Measurements from ENCODE around the gene ELFN1. TPM values are rescaled to one million over a fixed set of nuclear protein-coding genes. Genes with fewer than 3 reads are reported as not detected.

ELFN1 gene
- total and polyA plus RNA-seq, 10 of the 15 experiments (the other 5 are each of a cell fraction or from before 2014, with no cell fraction given), result 0.04 TPM; not detected in 9

- no peak for TF ChIP-seq ATF2 (IDR thresholded peaks at IDR 0.05; ENCODE audit: low read length)
- TF ChIP-seq SREBF1 (IDR thresholded peaks at IDR 0.05; ENCODE audit: low read length), result no peak
- TF ChIP-seq RELA (IDR thresholded peaks at IDR 0.05; ENCODE audit: borderline replicate concordance, partially characterized antibody), result no peak
- no peak for TF ChIP-seq RBBP5 (conservative IDR thresholded peaks at IDR 0.05)
Measured at GRCh38 chr7:1736484-1736817, 66.4 kb downstream of the ELFN1 start (continued).

DNA sequence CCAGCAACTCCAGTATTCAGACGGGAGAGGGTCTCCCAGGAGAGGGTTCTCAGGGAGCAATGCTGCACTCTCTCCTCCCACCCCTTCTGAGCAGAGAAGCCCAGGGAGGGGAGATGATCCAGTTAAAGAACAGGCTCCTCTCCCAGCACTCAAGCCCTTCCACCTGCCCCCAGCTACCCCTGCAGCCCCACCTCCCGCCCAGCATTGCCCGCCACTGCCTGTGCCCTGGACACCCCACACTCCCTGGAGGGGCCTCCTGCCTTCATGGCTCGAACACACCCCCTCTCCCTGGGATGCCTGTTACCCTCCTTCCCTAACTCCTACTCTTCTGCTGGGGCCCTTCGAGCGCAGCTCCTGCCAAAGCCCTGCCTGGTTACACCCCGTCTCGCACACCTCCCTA is 66.8 kb downstream of the ELFN1 start:
- no peak for ATAC-seq
- BruUV-seq (replicated peaks), result no TSS peak
- H3K9me3 ChIP-seq (replicated peaks; ENCODE audit: control insufficient read depth, insufficient read depth, low read length), result no peaks in the 10 kb centered on the region
- SMC1A ChIA-PET (ENCODE audit: uncharacterized antibody, unreplicated experiment), result no interaction called here
- POLR2A ChIA-PET, result no interaction called here
- H4K20me1 ChIP-seq (ENCODE audit: control insufficient read depth, insufficient read depth), result no peaks in the 10 kb centered on the region; the same call in 1 of the 2 replicates
- FAIRE-seq, result no peak
- CTCF ChIA-PET, result no interaction called here
- no peak for DNase-seq (ENCODE audit: low read depth, low spot score)
- H3K27me3 ChIP-seq (replicated peaks in 1 of 2; ENCODE audit: control insufficient read depth in 2 of 2, insufficient read depth in 2 of 2, low read length in 1 of 2), result no peaks in the 10 kb centered on the region; a peak in 2 of 4 replicates
- no peak overlapping the region for H3K27ac ChIP-seq (ENCODE audit: control insufficient read depth, insufficient read depth)
- no peak overlapping the region for H3K4me3 ChIP-seq
- no peaks in the 10 kb centered on the region for H3K36me3 ChIP-seq (ENCODE audit: control insufficient read depth in 2 of 2, insufficient read depth in 2 of 2, low read length in 1 of 2)
- 62% methylated on average over 8 of the region's 8 CpGs for WGBS (ENCODE audit: insufficient coverage, insufficient replicate concordance, low lambda C conversion rate, missing lambda C conversion rate)
- H3K4me1 ChIP-seq (ENCODE audit: control insufficient read depth, insufficient read depth, low read length), result no peaks in the 10 kb centered on the region
- no peaks in the 10 kb centered on the region for H3K79me2 ChIP-seq (ENCODE audit: control insufficient read depth, insufficient read depth, low read length)
- intact Hi-C loops (cut with micrococcal nuclease; ENCODE audit: unreplicated experiment), result no loop called here
- no peak overlapping the region for H3K4me2 ChIP-seq (ENCODE audit: control insufficient read depth, insufficient read depth)
- in situ Hi-C loops (cut with MboI), result no loop called here
- RAD21 ChIA-PET (ENCODE audit: unreplicated experiment), result no interaction called here
- TF ChIP-seq RCOR1 (conservative IDR thresholded peaks at IDR 0.05; ENCODE audit: low read depth, low read length) (no peak), IKZF2 (IDR thresholded peaks at IDR 0.05) (no peak), MYB (IDR thresholded peaks at IDR 0.05; ENCODE audit: borderline replicate concordance, low read depth, low read length) (no peak), IRF4 (IDR thresholded peaks at IDR 0.05; ENCODE audit: low read depth, low read length) (no peak), NR2C2 (IDR thresholded peaks at IDR 0.05; ENCODE audit: borderline replicate concordance, control insufficient read depth, insufficient read length, low read depth) (no peak), RBBP5 (conservative IDR thresholded peaks at IDR 0.05) (no peak), EED (IDR thresholded peaks at IDR 0.05; ENCODE audit: low read depth) (no peak), STAT3 (IDR thresholded peaks at IDR 0.05; ENCODE audit: low read depth, low read length) (no peak), HDAC2 (IDR thresholded peaks at IDR 0.05) (no peak), CBX5 (IDR thresholded peaks at IDR 0.05; ENCODE audit: low read depth) (no peak), BMI1 (IDR thresholded peaks at IDR 0.05; ENCODE audit: borderline replicate concordance) (no peak), SMC3 (IDR thresholded peaks at IDR 0.05; ENCODE audit: borderline replicate concordance, low read length) (no peak), NBN (IDR thresholded peaks at IDR 0.05) (no peak)
- TF ChIP-seq, protein P1, sequence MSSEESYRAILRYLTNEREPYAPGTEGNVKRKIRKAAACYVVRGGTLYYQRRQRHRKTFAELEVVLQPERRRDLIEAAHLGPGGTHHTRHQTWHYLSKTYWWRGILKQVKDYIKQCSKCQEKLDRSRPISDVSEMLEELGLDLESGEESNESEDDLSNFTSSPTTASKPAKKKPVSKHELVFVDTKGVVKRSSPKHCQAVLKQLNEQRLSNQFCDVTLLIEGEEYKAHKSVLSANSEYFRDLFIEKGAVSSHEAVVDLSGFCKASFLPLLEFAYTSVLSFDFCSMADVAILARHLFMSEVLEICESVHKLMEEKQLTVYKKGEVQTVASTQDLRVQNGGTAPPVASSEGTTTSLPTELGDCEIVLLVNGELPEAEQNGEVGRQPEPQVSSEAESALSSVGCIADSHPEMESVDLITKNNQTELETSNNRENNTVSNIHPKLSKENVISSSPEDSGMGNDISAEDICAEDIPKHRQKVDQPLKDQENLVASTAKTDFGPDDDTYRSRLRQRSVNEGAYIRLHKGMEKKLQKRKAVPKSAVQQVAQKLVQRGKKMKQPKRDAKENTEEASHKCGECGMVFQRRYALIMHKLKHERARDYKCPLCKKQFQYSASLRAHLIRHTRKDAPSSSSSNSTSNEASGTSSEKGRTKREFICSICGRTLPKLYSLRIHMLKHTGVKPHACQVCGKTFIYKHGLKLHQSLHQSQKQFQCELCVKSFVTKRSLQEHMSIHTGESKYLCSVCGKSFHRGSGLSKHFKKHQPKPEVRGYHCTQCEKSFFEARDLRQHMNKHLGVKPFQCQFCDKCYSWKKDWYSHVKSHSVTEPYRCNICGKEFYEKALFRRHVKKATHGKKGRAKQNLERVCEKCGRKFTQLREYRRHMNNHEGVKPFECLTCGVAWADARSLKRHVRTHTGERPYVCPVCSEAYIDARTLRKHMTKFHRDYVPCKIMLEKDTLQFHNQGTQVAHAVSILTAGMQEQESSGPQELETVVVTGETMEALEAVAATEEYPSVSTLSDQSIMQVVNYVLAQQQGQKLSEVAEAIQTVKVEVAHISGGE (CRISPR knock-in tag; IDR thresholded peaks at IDR 0.05), result no peak
- TF ChIP-seq, protein P2, sequence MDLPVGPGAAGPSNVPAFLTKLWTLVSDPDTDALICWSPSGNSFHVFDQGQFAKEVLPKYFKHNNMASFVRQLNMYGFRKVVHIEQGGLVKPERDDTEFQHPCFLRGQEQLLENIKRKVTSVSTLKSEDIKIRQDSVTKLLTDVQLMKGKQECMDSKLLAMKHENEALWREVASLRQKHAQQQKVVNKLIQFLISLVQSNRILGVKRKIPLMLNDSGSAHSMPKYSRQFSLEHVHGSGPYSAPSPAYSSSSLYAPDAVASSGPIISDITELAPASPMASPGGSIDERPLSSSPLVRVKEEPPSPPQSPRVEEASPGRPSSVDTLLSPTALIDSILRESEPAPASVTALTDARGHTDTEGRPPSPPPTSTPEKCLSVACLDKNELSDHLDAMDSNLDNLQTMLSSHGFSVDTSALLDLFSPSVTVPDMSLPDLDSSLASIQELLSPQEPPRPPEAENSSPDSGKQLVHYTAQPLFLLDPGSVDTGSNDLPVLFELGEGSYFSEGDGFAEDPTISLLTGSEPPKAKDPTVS (IDR thresholded peaks at IDR 0.05; ENCODE audit: low read depth, low read length), result no peak
- no peak overlapping the region for H2AFZ ChIP-seq (ENCODE audit: control insufficient read depth, low read depth, low read length)
- H3K9ac ChIP-seq (ENCODE audit: control insufficient read depth, insufficient read depth, low read length), result no peak overlapping the region

All from GM12878 (cell line).